Ishikawa (cell line): ENCODE data around the gene CDH13.

ENCODE experiments used
- RAD21 ChIP-seq: IDR thresholded peaks from 2 replicates; pipeline ENCODE4 v1.6.1; 2012; ENCODE audit warnings: low read depth
- REST ChIP-seq: IDR thresholded peaks from 2 replicates; pipeline ENCODE4 v1.6.1; 2012; ENCODE audit warnings: low read depth, mild to moderate bottlenecking

GRCh38 chr16:83328936-83329335 is 702.2 kb downstream of the CDH13 start:
- TF ChIP-seq RAD21 (no peak), REST (no peak)
